KMS-11 (cell line): Measurements from ENCODE around the gene PRR23A.

Experiments used
- H2AFZ ChIP-seq: fragments of 200-600 bp; sonication (generic); 2 replicates; pipeline ENCODE4 v1.6.1; 2016; ENCODE audit warnings: antibody characterized with exemption, mixed run types, low read depth
- H3K27ac ChIP-seq: fragments of 200-600 bp; sonication (generic); 2 replicates; pipeline ENCODE4 v1.6.1; 2016; ENCODE audit warnings: mild to moderate bottlenecking, mixed run types
- H3K27me3 ChIP-seq: fragments of 200-600 bp; sonication (generic); 2 replicates; pipeline ENCODE4 v1.6.1; 2017; ENCODE audit warnings: mild to moderate bottlenecking, low read depth, mixed run types, moderate library complexity; ENCODE audit not compliant: insufficient read depth
- H3K36me3 ChIP-seq: fragments of 200-600 bp; sonication (generic); 2 replicates; pipeline ENCODE4 v1.6.1; 2017; ENCODE audit warnings: mild to moderate bottlenecking, mixed run types; ENCODE audit not compliant: insufficient read depth
- H3K4me1 ChIP-seq: fragments of 200-600 bp; sonication (generic); 2 replicates; pipeline ENCODE4 v1.6.1; 2016; ENCODE audit warnings: mild to moderate bottlenecking, low read depth, mixed run types; ENCODE audit not compliant: poor library complexity, severe bottlenecking
- H3K4me2 ChIP-seq: fragments of 200-600 bp; sonication (generic); 2 replicates; pipeline ENCODE4 v1.7.0; 2016; ENCODE audit warnings: mild to moderate bottlenecking, mixed run types
- H3K4me3 ChIP-seq: fragments of 200-600 bp; sonication (generic); IDR thresholded peaks from 2 replicates; pipeline ENCODE4 v1.6.1; 2017; ENCODE audit warnings: low read depth, low read length, mixed read lengths; ENCODE audit not compliant: insufficient read depth
- H3K79me2 ChIP-seq: fragments of 200-600 bp; sonication (generic); 2 replicates; pipeline ENCODE4 v1.6.1; 2016; ENCODE audit warnings: low read depth, mixed run types; ENCODE audit not compliant: insufficient read depth
- H3K9ac ChIP-seq: fragments of 200-600 bp; sonication (generic); 2 replicates; pipeline ENCODE4 v1.6.1; 2016; ENCODE audit warnings: mild to moderate bottlenecking, mixed run types
- H4K20me1 ChIP-seq: fragments of 200-600 bp; sonication (generic); 2 replicates; pipeline ENCODE4 v1.6.1; 2016; ENCODE audit warnings: mild to moderate bottlenecking, mixed run types; ENCODE audit not compliant: insufficient read depth
- CTCF ChIP-seq: fragments of 200-600 bp; sonication (generic); conservative IDR thresholded peaks from 2 replicates; pipeline ENCODE4 v1.6.1; 2017; ENCODE audit warnings: low read depth, mild to moderate bottlenecking, antibody characterized with exemption, low read length, moderate library complexity, mixed read lengths

PRR23A gene

DNA sequence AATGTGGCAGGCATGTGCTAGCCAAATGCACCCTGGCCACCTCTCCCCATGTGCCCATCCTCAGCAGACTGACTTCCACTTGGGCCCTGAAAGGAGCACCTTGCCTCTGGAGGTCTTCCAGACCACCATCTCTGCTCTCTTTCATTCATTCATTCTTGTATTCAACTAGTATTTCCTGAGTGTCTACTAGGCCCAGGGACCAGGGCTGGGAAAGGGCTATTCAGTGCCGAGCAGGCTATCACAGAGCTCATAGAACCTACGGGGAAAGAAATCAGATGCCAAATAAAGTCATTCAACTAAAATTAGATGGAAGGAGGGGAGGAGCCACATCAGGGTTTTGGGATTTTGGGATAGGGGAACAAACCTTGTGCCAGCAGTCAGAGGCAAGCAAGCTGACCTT is 18.9 kb downstream of the PRR23A start:
- Histone ChIP-seq H3K27ac (no peak overlapping the region), H3K4me1 (peaks cover 5% of the 10 kb centered on the region), H3K27me3 (no peaks in the 10 kb centered on the region), H2AFZ (no peak overlapping the region), H3K36me3 (no peaks in the 10 kb centered on the region), H3K4me3 (no peak overlapping the region), H4K20me1 (no peaks in the 10 kb centered on the region), H3K9ac (no peak overlapping the region), H3K4me2 (no peak overlapping the region), H3K79me2 (no peaks in the 10 kb centered on the region)
- TF ChIP-seq CTCF, result no peak

- Histone ChIP-seq H3K4me1 (peaks cover 5% of the 10 kb centered on the region), H3K79me2 (no peaks in the 10 kb centered on the region), H2AFZ (no peak overlapping the region), H3K4me3 (no peak overlapping the region), H3K9ac (no peak overlapping the region), H3K27me3 (no peaks in the 10 kb centered on the region), H3K36me3 (no peaks in the 10 kb centered on the region), H4K20me1 (no peaks in the 10 kb centered on the region), H3K4me2 (no peak overlapping the region), H3K27ac (no peak overlapping the region)
- TF ChIP-seq CTCF, result no peak
Observed at GRCh38 chr3:138985932-138986331, 20.1 kb downstream of the PRR23A start.

DNA sequence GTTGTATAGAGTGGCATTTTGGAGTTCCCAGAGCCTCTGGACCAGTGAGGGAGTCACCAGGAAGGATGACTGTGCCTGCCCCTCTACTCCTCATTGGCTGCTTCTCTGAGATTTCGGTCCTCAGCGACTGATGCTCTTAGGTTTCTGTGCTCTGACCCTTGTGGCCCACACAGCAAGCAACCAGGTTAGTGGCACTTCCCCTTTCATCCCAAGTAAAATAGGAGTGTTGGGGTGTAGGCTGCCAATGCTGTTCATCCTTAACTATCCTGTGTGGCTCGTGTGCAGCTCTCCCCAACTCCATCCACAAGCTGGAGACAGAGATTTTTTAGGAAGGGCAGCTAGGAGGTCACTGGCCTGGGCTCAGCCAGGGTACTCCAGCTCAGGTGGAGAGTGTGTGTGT is 21.3 kb downstream of the PRR23A start:
- peaks cover 5% of the 10 kb centered on the region for H3K4me1 ChIP-seq
- H4K20me1 ChIP-seq, result no peaks in the 10 kb centered on the region
- H3K9ac ChIP-seq, result no peak overlapping the region
- no peaks in the 10 kb centered on the region for H3K36me3 ChIP-seq
- H3K27me3 ChIP-seq, result no peaks in the 10 kb centered on the region
- no peak overlapping the region for H3K4me3 ChIP-seq
- no peak overlapping the region for H3K4me2 ChIP-seq
- H2AFZ ChIP-seq, result no peak overlapping the region
- no peak overlapping the region for H3K27ac ChIP-seq
- no peaks in the 10 kb centered on the region for H3K79me2 ChIP-seq
- TF ChIP-seq CTCF, result no peak

- H3K4me2 ChIP-seq, result no peak overlapping the region
- no peaks in the 10 kb centered on the region for H3K36me3 ChIP-seq
- no peak for TF ChIP-seq CTCF
- H3K79me2 ChIP-seq, result no peaks in the 10 kb centered on the region
- no peaks in the 10 kb centered on the region for H3K4me1 ChIP-seq
- H3K9ac ChIP-seq, result no peak overlapping the region
- H3K4me3 ChIP-seq, result no peak overlapping the region
- H3K27ac ChIP-seq, result no peak overlapping the region
- no peaks in the 10 kb centered on the region for H3K27me3 ChIP-seq
- no peak overlapping the region for H2AFZ ChIP-seq
- H4K20me1 ChIP-seq, result no peaks in the 10 kb centered on the region
Observed at GRCh38 chr3:138976047-138976446, 30.0 kb downstream of the PRR23A start.

DNA sequence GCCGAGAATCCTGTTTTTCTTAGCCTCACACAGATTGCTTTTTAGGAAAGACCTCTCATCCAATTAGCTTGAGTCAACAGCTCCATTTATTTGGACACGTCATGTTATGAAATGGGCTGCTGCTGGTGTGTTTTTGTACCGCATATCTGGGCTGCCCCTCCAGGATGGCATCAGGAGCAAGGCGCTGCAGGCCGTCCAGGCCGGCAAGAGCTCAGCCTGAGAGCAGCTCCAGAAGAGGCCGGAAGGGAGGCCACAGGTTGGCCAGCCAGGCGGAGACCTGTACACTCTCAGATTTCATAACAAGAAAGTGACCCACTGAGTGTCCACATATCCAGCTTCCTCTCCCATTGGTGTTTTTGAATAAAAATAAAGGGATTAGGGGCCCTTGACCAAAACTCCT is 30.7 kb downstream of the PRR23A start:
- no peaks in the 10 kb centered on the region for H3K4me1 ChIP-seq
- H4K20me1 ChIP-seq, result no peaks in the 10 kb centered on the region
- H3K27ac ChIP-seq, result no peak overlapping the region
- H3K27me3 ChIP-seq, result no peaks in the 10 kb centered on the region
- TF ChIP-seq CTCF, result no peak
- no peak overlapping the region for H3K9ac ChIP-seq
- no peak overlapping the region for H3K4me3 ChIP-seq
- no peak overlapping the region for H3K4me2 ChIP-seq
- no peaks in the 10 kb centered on the region for H3K36me3 ChIP-seq
- H3K79me2 ChIP-seq, result no peaks in the 10 kb centered on the region
- no peak overlapping the region for H2AFZ ChIP-seq
